Omental fat pad (tissue), 4 donors: Measurements from ENCODE around the gene NUB1. TPM values are rescaled to one million over a fixed set of nuclear protein-coding genes. Genes with fewer than 3 reads are reported as not detected.

Experiments
- ATAC-seq: fragments of 150-250 bp; one replicate; pipeline ENCODE4 v1.9.1; 2016; ENCODE audit warnings: mild to moderate bottlenecking, moderate library complexity; ENCODE audit not compliant: low FRiP score
- DNase-seq: peaks from one replicate; pipeline ENCODE4 v3.0.0-alpha.2; 2019; ENCODE audit warnings: low spot score
- total RNA-seq, 4 donors: library from RNA; depleted of rRNA; stranded (reverse); fragments of >200 nt; gene quantifications; one replicate each; pipeline ENCODE4 v1.1.0, GENCODE V29; 2016
- TF ChIP-seq, protein P1 (sequence below), 3 donors: fragments of 450-650 bp; IDR thresholded peaks; one replicate each; pipeline ENCODE4 v1.5.1; 2016 to 2017; ENCODE audit warnings: antibody characterized with exemption in 3 of 3, mild to moderate bottlenecking in 3 of 3, moderate library complexity in 2 of 3

Gene NUB1
- total RNA-seq, 4 donors from 2014 or later = 48.6 to 76.4 (median 56.0) TPM

DNA sequence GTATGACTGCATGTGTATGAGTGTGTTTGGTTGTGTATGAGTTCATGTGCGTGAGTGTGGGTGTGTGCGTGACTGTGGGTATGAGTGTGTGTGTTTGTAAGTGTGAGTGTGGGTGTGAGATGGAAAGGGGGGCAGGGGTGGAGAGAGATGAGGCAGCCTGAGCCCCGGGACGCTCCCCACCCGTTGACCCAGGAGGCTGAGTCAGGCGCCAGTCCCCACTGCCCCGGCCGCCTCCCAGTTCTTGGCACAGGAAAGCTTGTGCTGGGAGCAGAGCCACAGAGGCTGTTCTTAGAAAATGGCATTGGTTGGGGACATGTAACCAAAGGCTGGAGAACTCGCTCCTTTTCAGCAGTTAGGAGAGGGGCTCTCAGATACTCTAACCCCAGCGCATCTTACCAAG, 27.8 kb upstream of the NUB1 start:
- TF ChIP-seq, protein P1, sequence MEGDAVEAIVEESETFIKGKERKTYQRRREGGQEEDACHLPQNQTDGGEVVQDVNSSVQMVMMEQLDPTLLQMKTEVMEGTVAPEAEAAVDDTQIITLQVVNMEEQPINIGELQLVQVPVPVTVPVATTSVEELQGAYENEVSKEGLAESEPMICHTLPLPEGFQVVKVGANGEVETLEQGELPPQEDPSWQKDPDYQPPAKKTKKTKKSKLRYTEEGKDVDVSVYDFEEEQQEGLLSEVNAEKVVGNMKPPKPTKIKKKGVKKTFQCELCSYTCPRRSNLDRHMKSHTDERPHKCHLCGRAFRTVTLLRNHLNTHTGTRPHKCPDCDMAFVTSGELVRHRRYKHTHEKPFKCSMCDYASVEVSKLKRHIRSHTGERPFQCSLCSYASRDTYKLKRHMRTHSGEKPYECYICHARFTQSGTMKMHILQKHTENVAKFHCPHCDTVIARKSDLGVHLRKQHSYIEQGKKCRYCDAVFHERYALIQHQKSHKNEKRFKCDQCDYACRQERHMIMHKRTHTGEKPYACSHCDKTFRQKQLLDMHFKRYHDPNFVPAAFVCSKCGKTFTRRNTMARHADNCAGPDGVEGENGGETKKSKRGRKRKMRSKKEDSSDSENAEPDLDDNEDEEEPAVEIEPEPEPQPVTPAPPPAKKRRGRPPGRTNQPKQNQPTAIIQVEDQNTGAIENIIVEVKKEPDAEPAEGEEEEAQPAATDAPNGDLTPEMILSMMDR (IDR thresholded peaks at IDR 0.05) = no peak
- peak; percentile 29 for DNase-seq

DNA sequence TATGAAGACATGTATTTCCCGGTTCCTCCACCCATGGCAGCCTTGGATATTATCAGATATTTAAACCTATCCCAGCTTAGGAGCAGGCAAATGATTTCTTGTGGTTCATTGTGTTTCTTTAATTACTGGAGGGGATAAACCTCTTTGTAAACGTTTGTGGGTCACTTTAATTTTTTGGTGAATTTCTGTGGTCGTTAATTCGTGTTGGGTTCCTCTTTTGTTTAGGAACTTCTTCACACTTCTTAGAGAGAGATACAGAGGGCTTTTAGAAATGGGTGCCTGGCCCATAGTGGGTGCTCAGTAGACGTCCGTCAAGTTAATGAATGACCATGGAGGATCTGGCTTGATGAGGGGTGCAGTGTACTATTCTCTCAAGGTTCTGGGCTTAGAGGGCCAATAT, 27.2 kb upstream of the NUB1 start:
- no peak for DNase-seq
- no peak for ATAC-seq
- TF ChIP-seq, protein P1 (IDR thresholded peaks at IDR 0.05) = no peak

More for the DNA sequence above, 27.8 kb upstream of the NUB1 start:
- ATAC-seq = peak; percentile 90

DNA sequence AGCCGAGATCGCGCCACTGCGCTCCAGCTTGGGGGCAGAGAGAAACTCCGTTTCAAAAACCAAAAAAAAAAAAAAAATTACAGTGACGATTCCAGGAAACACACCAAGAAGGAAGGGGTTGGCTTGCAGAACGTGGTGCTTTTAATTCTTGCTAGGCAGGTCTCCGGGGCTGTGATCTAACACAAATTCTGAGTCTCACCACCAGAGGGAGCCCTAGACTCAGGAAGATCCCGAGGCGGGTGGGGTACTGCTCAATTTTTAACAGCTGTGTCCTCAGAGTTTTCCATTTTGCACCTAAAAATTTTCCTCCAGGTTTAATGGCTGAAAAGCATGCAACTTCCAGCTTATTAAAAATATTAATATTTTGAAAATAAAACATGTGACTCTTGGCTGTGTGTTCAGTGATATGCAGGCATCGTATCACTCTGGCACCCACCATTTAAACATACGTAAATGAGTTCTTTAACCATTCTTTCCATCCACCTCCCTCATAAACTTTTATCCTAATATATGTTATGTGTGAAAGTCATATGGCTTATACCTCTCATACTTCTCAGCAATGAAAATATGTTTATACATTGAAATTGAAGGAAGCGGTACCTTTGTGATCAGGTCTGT, 26.5 kb upstream of the NUB1 start:
- peak; percentile 60 for DNase-seq
- TF ChIP-seq, protein P1 (IDR thresholded peaks at IDR 0.05) = peak in 1 of 3 donors; percentile 59

DNA sequence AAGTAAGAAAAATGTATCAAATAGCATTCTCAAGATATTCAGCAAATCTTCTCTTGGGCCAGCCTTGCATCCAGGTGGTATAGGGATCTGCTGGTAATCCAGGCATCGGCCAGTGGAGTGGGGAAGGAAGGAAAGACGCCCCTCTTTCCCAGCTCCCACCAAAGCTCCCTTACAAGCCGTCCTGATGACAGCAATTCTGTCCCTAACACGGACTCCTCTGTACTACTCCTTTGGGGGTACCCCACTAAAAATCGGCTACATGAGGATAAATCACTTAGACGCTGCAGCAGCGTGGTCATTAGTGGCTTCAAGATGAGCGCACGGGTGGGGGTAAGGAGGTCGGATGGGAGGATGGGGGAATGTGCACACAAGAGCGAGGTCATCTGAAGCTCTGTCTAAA, 24.7 kb upstream of the NUB1 start:
- DNase-seq (no peak), ATAC-seq (no peak)
- TF ChIP-seq, protein P1 (IDR thresholded peaks at IDR 0.05) = no peak

More for the DNA sequence above, 26.5 kb upstream of the NUB1 start:
- ATAC-seq = peak; percentile 62

- TF ChIP-seq, protein P1 (IDR thresholded peaks at IDR 0.05) = no peak
- no peak for ATAC-seq
- DNase-seq = no peak
Measured at GRCh38 chr7:151317936-151318335, 23.7 kb upstream of the NUB1 start.

- DNase-seq = no peak
- ATAC-seq = no peak
- TF ChIP-seq, protein P1 (IDR thresholded peaks at IDR 0.05) = no peak
Measured at GRCh38 chr7:151319189-151319588, 22.4 kb upstream of the NUB1 start.

GRCh38 chr7:151320263-151320845, 21.3 kb upstream of the NUB1 start:
- DNase-seq (no peak), ATAC-seq (no peak)
- TF ChIP-seq, protein P1 (IDR thresholded peaks at IDR 0.05) = no peak
